ENCODE data around the gene ACSF2. TPM values are rescaled to one million over a fixed set of nuclear protein-coding genes. Genes with fewer than 3 reads are reported as not detected.

Gene ACSF2
- polyA plus RNA-seq, 1 of the 3 experiments (the other 2 are of a cell fraction), result 46.6 TPM

- TF ChIP-seq CTCF (IDR thresholded peaks at IDR 0.05), result no peak
- TF ChIP-seq NRF1 (IDR thresholded peaks at IDR 0.05; ENCODE audit: low read depth, low read length), result no peak
- TF ChIP-seq FOSL2 (IDR thresholded peaks at IDR 0.05; ENCODE audit: borderline replicate concordance, low read depth), result no peak
- TF ChIP-seq NFIC (IDR thresholded peaks at IDR 0.05; ENCODE audit: borderline replicate concordance), result no peak
- no peak for TF ChIP-seq USF2 (IDR thresholded peaks at IDR 0.05; ENCODE audit: borderline replicate concordance, low read depth, low read length)
- no peak for TF ChIP-seq RCOR1 (IDR thresholded peaks at IDR 0.05; ENCODE audit: low read length)
- TF ChIP-seq USF1 (IDR thresholded peaks at IDR 0.05; ENCODE audit: borderline replicate concordance, low read depth), result no peak
- TF ChIP-seq TEAD4 (IDR thresholded peaks at IDR 0.05; ENCODE audit: borderline replicate concordance, insufficient read depth), result no peak
- no peak for TF ChIP-seq JUND (IDR thresholded peaks at IDR 0.05)
Observed at GRCh38 chr17:50428831-50429424, 2.9 kb downstream of the ACSF2 start (continued).

- Histone ChIP-seq H3K27me3 (ENCODE audit: insufficient read depth) (no peaks in the 10 kb centered on the region), H3K4me2 (no peak overlapping the region), H3K36me3 (replicated peaks in 1 of 2; ENCODE audit: control insufficient read depth in 1 of 2, insufficient read depth in 2 of 2, low read length in 1 of 2) (no peaks in the 10 kb centered on the region), H3K79me2 (ENCODE audit: insufficient read depth) (peaks cover 29% of the 10 kb centered on the region), H3K9me3 (no peaks in the 10 kb centered on the region), H2AFZ (ENCODE audit: low read depth) (no peak overlapping the region), H3K9me2 (no peaks in the 10 kb centered on the region), H3K4me1 (ENCODE audit: control insufficient read depth in 1 of 2, insufficient read depth in 2 of 2, low read depth in 1 of 2, low read length in 1 of 2) (peaks cover 9 to 23% of the 10 kb centered on the region in 2 experiments; a peak in 2 of 4 replicates), H3F3A (replicated peaks; ENCODE audit: insufficient read depth) (peaks cover 11% of the 10 kb centered on the region), H3K27ac (ENCODE audit: low read depth in 2 of 2, low read length in 1 of 2) (no peak overlapping the region), H3K9ac (no peak overlapping the region), H4K20me1 (ENCODE audit: insufficient read depth) (no peaks in the 10 kb centered on the region), H3K4me3 (ENCODE audit: low read depth in 2 of 2, low read length in 1 of 2) (no peak overlapping the region)
- 90% methylated on average over 4 of the region's 4 CpGs for WGBS (ENCODE audit: low lambda C conversion rate)
- CTCF ChIA-PET, result interaction anchor here (1.2 to 2.2 kb wide), 7 partner anchors 9 to 71 kb away, joined by 3 to 9 read pairs (median 5); no protein-coding TSS in a partner anchor
- POLR2A ChIA-PET, result no interaction called here
- DNase-seq, result no peak
- TF ChIP-seq USF2 (IDR thresholded peaks at IDR 0.05; ENCODE audit: borderline replicate concordance, low read depth, low read length), result no peak
- TF ChIP-seq EP300 (IDR thresholded peaks at IDR 0.05; ENCODE audit: borderline replicate concordance in 1 of 2, low read depth in 1 of 2, low read length in 1 of 2), result no peak
- no peak for TF ChIP-seq ZBTB33 (IDR thresholded peaks at IDR 0.05; ENCODE audit: borderline replicate concordance, low read depth)
- no peak for TF ChIP-seq GATA2 (CRISPR knock-in tag; IDR thresholded peaks at IDR 0.05)
- no peak for TF ChIP-seq EZH2phosphoT487 (IDR thresholded peaks at IDR 0.05; ENCODE audit: borderline replicate concordance, low read depth)
- no peak for TF ChIP-seq YY1 (IDR thresholded peaks at IDR 0.05; ENCODE audit: low read depth)
- no peak for TF ChIP-seq IRF3 (IDR thresholded peaks at IDR 0.05; ENCODE audit: low read depth, low read length)
- TF ChIP-seq RXRA (IDR thresholded peaks at IDR 0.05; ENCODE audit: borderline replicate concordance, low read depth), result no peak
- TF ChIP-seq SMC3 (IDR thresholded peaks at IDR 0.05; ENCODE audit: low read depth, low read length), result no peak
- TF ChIP-seq NRF1 (IDR thresholded peaks at IDR 0.05; ENCODE audit: low read depth, low read length), result no peak
- no peak for TF ChIP-seq USF1 (IDR thresholded peaks at IDR 0.05; ENCODE audit: borderline replicate concordance, low read depth)
- no peak for TF ChIP-seq RAD21 (IDR thresholded peaks at IDR 0.05; ENCODE audit: low read length)
- no peak for TF ChIP-seq TAF1 (IDR thresholded peaks at IDR 0.05; ENCODE audit: borderline replicate concordance, low read depth, low read length)
Observed at GRCh38 chr17:50429793-50430192, 3.8 kb downstream of the ACSF2 start.

Data from SK-N-SH (cell line).